SK-N-SH (cell line): ENCODE data around the gene ANKRD10. TPM values are rescaled to one million over a fixed set of nuclear protein-coding genes. Genes with fewer than 3 reads are reported as not detected.

ENCODE experiments used
- CTCF ChIA-PET: fragments of 300-600, 350-600 bp; formaldehyde crosslinking; extraction: SDS; loops from one replicate; lab custom pipeline; 2021; lab: Yijun Ruan, JAX
- POLR2A ChIA-PET: fragments of 350-600 bp; sonication (Branson Sonifier 250); formaldehyde crosslinking; extraction: SDS; loops from one replicate; lab custom pipeline; 2020; ENCODE audit warnings: antibody characterized with exemption, inconsistent platforms; lab: Yijun Ruan, JAX
- DNase-seq: peaks from one replicate; pipeline ENCODE4 v3.0.0; 2012
- H2AFZ ChIP-seq: fragments of 200-600 bp; sonication (generic); 2 replicates; pipeline ENCODE4 v1.8.1; 2016; ENCODE audit warnings: antibody characterized with exemption, mild to moderate bottlenecking, low read depth
- H3F3A ChIP-seq: fragments of 200-600 bp; sonication (generic); replicated peaks from 2 replicates; pipeline ENCODE3; 2016; ENCODE audit warnings: antibody characterized with exemption, mild to moderate bottlenecking; ENCODE audit not compliant: insufficient read depth
- H3K27ac ChIP-seq, 2 experiments: fragments of 200-500 bp in 1 of 2; fragments of 200-600 bp in 1 of 2; sonication (Bioruptor generic) in 1 of 2; sonication (generic), shearing (Covaris generic) in 1 of 2; 2 replicates each; pipeline versions ENCODE4 v1.5.1 to v1.6.1; 2014 to 2016; ENCODE audit warnings: low read depth in 2 of 2, inconsistent platforms in 1 of 2, low read length in 1 of 2, mild to moderate bottlenecking in 1 of 2, mixed read lengths in 1 of 2
- H3K27me3 ChIP-seq: fragments of 200-600 bp; sonication (generic), shearing (Covaris generic); 2 replicates; pipeline ENCODE4 v1.6.1; 2016; ENCODE audit warnings: mixed run types; ENCODE audit not compliant: insufficient read depth
- H3K36me3 ChIP-seq, 2 experiments: fragments of 200-500 bp in 1 of 2; fragments of 200-600 bp in 1 of 2; sonication (Bioruptor generic) in 1 of 2; sonication (generic) in 1 of 2; replicated peaks in 1 of 2; 2 replicates each; pipeline versions ENCODE3 to v1.5.1; 2014 to 2016; ENCODE audit warnings: low read length in 1 of 2, mild to moderate bottlenecking in 1 of 2; ENCODE audit not compliant: insufficient read depth in 2 of 2, control insufficient read depth in 1 of 2
- H3K4me1 ChIP-seq, 2 experiments: fragments of 200-500 bp in 1 of 2; fragments of 200-600 bp in 1 of 2; sonication (Bioruptor generic) in 1 of 2; sonication (generic), shearing (Covaris generic) in 1 of 2; 2 replicates each; pipeline versions ENCODE4 v1.5.1 to v1.6.1; 2014 to 2016; ENCODE audit warnings: low read depth in 1 of 2, low read length in 1 of 2, mixed run types in 1 of 2; ENCODE audit not compliant: insufficient read depth in 2 of 2, control insufficient read depth in 1 of 2
- H3K4me2 ChIP-seq: fragments of 200-600 bp; sonication (generic), shearing (Covaris generic); 2 replicates; pipeline ENCODE4 v1.6.1; 2017; ENCODE audit warnings: mixed run types
- H3K4me3 ChIP-seq, 2 experiments: fragments of 200-500 bp in 1 of 2; fragments of 200-600 bp in 1 of 2; sonication (Bioruptor generic) in 1 of 2; sonication (generic), shearing (Covaris generic) in 1 of 2; 2 replicates each; pipeline versions ENCODE4 v1.5.1 to v1.8.1; 2014 to 2016; ENCODE audit warnings: low read depth in 2 of 2, inconsistent platforms in 1 of 2, low read length in 1 of 2, mild to moderate bottlenecking in 1 of 2, mixed read lengths in 1 of 2, moderate library complexity in 1 of 2
- H3K79me2 ChIP-seq: fragments of 200-600 bp; sonication (generic); 2 replicates; pipeline ENCODE4 v1.8.1; 2017; ENCODE audit warnings: mild to moderate bottlenecking; ENCODE audit not compliant: insufficient read depth
- H3K9ac ChIP-seq: fragments of 200-600 bp; sonication (generic); 2 replicates; pipeline ENCODE4 v1.6.1; 2017; ENCODE audit warnings: mixed run types
- H3K9me2 ChIP-seq: fragments of 200-600 bp; sonication (generic); 2 replicates; pipeline ENCODE4 v1.6.1; 2017; ENCODE audit warnings: mixed run types
- H3K9me3 ChIP-seq: fragments of 200-600 bp; sonication (generic); 2 replicates; pipeline ENCODE4 v1.6.1; 2017; ENCODE audit warnings: mixed run types, mild to moderate bottlenecking, moderate library complexity
- H4K20me1 ChIP-seq: fragments of 200-600 bp; sonication (generic); 2 replicates; pipeline ENCODE4 v1.6.1; 2017; ENCODE audit warnings: mild to moderate bottlenecking, mixed run types; ENCODE audit not compliant: insufficient read depth
- CHD2 ChIP-seq: fragments of 150-350 bp; IDR thresholded peaks from 2 replicates; pipeline ENCODE4 v1.6.1; 2018; ENCODE audit warnings: low read length; ENCODE audit not compliant: partially characterized antibody
- ELF1 ChIP-seq: IDR thresholded peaks from 2 replicates; pipeline ENCODE4 v1.4.0; 2012
- FOSL2 ChIP-seq: IDR thresholded peaks from 2 replicates; pipeline ENCODE4 v1.4.0; 2012; ENCODE audit warnings: low read depth, mild to moderate bottlenecking, moderate library complexity, borderline replicate concordance
- JUND ChIP-seq: IDR thresholded peaks from 2 replicates; pipeline ENCODE4 v1.4.0; 2012
- MEF2A ChIP-seq: IDR thresholded peaks from 2 replicates; pipeline ENCODE4 v1.4.0; 2012; ENCODE audit warnings: low read depth, borderline replicate concordance
- MXI1 ChIP-seq: IDR thresholded peaks from 2 replicates; pipeline ENCODE4 v1.6.1; 2012; ENCODE audit warnings: mild to moderate bottlenecking, low read depth, low read length, improper control_type of control experiment
- NFIC ChIP-seq: IDR thresholded peaks from 2 replicates; pipeline ENCODE4 v1.4.0; 2012; ENCODE audit warnings: borderline replicate concordance
- RXRA ChIP-seq: IDR thresholded peaks from 2 replicates; pipeline ENCODE4 v1.4.0; 2012; ENCODE audit warnings: low read depth, mild to moderate bottlenecking, borderline replicate concordance
- SMC3 ChIP-seq: IDR thresholded peaks from 2 replicates; pipeline ENCODE4 v1.6.1; 2012; ENCODE audit warnings: low read depth, low read length, improper control_type of control experiment
- TAF1 ChIP-seq: IDR thresholded peaks from 2 replicates; pipeline ENCODE4 v1.6.1; 2012; ENCODE audit warnings: low read depth, mild to moderate bottlenecking, low read length, moderate library complexity, borderline replicate concordance
- TCF12 ChIP-seq: IDR thresholded peaks from 2 replicates; pipeline ENCODE4 v1.4.0; 2012
- WGBS: methylation state at CpG from one replicate; pipeline ENCODE4 v1.1.6; 2017; ENCODE audit warnings: low lambda C conversion rate; 5-methylcytosine and 5-hydroxymethylcytosine counted together
- polyA plus RNA-seq, 3 experiments: library from polyadenylated mRNA; depleted of rRNA; stranded (reverse); fragments of >200 nt; gene quantifications; 2 replicates each; pipeline ENCODE4 v1.2.3, GENCODE V29; 2012
- TF ChIP-seq, protein P1 (sequence below): fragments of 150-350 bp; IDR thresholded peaks from 2 replicates; pipeline ENCODE4 v1.6.1; 2016; ENCODE audit warnings: mild to moderate bottlenecking, low read depth, low read length
- TF ChIP-seq, protein P2 (sequence below): IDR thresholded peaks from 2 replicates; pipeline ENCODE4; 2012
- TF ChIP-seq, protein P3 (sequence below): fragments of 200-600 bp; sonication (generic); IDR thresholded peaks from 2 replicates; pipeline ENCODE4 v1.6.1; 2017; ENCODE audit warnings: antibody characterized with exemption, mild to moderate bottlenecking, moderate library complexity
- TF ChIP-seq, protein P4 (sequence below): IDR thresholded peaks from 2 replicates; pipeline ENCODE4 v1.4.0; 2012; ENCODE audit warnings: low read depth, borderline replicate concordance
- TF ChIP-seq, protein P5 (sequence below): IDR thresholded peaks from 2 replicates; pipeline ENCODE4 v1.4.0; 2012; ENCODE audit warnings: low read depth, borderline replicate concordance

ANKRD10 gene
- polyA plus RNA-seq, 1 of the 3 experiments (the other 2 are of a cell fraction), result 53.2 TPM

DNA sequence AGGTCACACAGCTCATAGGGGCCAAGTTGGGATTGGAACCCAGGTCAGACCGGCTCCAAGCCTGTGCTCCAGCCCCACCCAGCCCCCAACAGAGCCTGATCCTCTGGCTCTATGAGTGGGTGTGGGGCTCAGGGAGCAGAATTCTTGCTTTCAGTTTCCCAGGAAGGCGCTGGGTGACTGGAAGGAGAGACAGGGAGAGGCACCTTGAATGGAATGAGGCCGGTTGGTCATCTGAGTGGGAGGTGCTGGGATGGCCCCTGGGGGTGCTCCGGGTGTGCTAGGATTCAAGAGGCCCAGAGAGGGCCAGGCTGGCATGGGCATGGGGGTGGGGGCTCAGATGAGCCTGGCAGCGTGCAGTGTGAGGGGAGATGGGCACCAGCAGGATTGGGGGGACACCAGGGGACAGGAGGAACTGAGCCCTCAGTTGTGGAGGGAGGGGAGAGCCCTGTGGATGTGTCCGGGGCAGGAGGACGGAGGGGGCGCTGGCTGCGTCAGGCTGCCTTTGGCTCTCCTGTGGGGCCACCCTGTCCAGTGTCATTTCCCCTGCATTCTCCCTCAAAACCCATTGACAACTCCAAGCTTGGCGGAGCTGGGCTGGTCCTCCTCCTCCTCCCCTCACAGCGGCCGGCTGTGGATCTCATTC lies 31.2 kb upstream of the ANKRD10 start:
- H3K4me2 ChIP-seq, result no peak overlapping the region
- no peaks in the 10 kb centered on the region for H4K20me1 ChIP-seq
- DNase-seq, result no peak
- no peak overlapping the region for H2AFZ ChIP-seq
- no peaks in the 10 kb centered on the region for H3K9me3 ChIP-seq
- no peaks in the 10 kb centered on the region for H3K27me3 ChIP-seq
- H3K9me2 ChIP-seq, result no peaks in the 10 kb centered on the region
- ChIA-PET CTCF (no interaction called here), POLR2A (no interaction called here)
- no peaks in the 10 kb centered on the region for H3F3A ChIP-seq
- no peak overlapping the region for H3K9ac ChIP-seq
- H3K36me3 ChIP-seq, result no peaks in the 10 kb centered on the region
- TF ChIP-seq SMC3 (no peak), ELF1 (no peak), CHD2 (no peak), FOSL2 (no peak), MEF2A (no peak), TCF12 (no peak), NFIC (no peak), TAF1 (no peak), JUND (no peak), MXI1 (no peak), RXRA (no peak)
- TF ChIP-seq, protein P1, sequence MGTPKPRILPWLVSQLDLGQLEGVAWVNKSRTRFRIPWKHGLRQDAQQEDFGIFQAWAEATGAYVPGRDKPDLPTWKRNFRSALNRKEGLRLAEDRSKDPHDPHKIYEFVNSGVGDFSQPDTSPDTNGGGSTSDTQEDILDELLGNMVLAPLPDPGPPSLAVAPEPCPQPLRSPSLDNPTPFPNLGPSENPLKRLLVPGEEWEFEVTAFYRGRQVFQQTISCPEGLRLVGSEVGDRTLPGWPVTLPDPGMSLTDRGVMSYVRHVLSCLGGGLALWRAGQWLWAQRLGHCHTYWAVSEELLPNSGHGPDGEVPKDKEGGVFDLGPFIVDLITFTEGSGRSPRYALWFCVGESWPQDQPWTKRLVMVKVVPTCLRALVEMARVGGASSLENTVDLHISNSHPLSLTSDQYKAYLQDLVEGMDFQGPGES, result no peak
- TF ChIP-seq, protein P2, sequence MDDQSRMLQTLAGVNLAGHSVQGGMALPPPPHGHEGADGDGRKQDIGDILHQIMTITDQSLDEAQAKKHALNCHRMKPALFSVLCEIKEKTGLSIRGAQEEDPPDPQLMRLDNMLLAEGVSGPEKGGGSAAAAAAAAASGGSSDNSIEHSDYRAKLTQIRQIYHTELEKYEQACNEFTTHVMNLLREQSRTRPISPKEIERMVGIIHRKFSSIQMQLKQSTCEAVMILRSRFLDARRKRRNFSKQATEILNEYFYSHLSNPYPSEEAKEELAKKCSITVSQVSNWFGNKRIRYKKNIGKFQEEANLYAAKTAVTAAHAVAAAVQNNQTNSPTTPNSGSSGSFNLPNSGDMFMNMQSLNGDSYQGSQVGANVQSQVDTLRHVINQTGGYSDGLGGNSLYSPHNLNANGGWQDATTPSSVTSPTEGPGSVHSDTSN, result no peak
- TF ChIP-seq, protein P3, sequence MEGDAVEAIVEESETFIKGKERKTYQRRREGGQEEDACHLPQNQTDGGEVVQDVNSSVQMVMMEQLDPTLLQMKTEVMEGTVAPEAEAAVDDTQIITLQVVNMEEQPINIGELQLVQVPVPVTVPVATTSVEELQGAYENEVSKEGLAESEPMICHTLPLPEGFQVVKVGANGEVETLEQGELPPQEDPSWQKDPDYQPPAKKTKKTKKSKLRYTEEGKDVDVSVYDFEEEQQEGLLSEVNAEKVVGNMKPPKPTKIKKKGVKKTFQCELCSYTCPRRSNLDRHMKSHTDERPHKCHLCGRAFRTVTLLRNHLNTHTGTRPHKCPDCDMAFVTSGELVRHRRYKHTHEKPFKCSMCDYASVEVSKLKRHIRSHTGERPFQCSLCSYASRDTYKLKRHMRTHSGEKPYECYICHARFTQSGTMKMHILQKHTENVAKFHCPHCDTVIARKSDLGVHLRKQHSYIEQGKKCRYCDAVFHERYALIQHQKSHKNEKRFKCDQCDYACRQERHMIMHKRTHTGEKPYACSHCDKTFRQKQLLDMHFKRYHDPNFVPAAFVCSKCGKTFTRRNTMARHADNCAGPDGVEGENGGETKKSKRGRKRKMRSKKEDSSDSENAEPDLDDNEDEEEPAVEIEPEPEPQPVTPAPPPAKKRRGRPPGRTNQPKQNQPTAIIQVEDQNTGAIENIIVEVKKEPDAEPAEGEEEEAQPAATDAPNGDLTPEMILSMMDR, result no peak
- TF ChIP-seq, protein P4, sequence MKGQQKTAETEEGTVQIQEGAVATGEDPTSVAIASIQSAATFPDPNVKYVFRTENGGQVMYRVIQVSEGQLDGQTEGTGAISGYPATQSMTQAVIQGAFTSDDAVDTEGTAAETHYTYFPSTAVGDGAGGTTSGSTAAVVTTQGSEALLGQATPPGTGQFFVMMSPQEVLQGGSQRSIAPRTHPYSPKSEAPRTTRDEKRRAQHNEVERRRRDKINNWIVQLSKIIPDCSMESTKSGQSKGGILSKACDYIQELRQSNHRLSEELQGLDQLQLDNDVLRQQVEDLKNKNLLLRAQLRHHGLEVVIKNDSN, result no peak
- TF ChIP-seq, protein P5, sequence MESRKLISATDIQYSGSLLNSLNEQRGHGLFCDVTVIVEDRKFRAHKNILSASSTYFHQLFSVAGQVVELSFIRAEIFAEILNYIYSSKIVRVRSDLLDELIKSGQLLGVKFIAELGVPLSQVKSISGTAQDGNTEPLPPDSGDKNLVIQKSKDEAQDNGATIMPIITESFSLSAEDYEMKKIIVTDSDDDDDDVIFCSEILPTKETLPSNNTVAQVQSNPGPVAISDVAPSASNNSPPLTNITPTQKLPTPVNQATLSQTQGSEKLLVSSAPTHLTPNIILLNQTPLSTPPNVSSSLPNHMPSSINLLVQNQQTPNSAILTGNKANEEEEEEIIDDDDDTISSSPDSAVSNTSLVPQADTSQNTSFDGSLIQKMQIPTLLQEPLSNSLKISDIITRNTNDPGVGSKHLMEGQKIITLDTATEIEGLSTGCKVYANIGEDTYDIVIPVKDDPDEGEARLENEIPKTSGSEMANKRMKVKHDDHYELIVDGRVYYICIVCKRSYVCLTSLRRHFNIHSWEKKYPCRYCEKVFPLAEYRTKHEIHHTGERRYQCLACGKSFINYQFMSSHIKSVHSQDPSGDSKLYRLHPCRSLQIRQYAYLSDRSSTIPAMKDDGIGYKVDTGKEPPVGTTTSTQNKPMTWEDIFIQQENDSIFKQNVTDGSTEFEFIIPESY, result no peak
- H3K79me2 ChIP-seq, result no peaks in the 10 kb centered on the region
- no peak overlapping the region for H3K27ac ChIP-seq
- 85% methylated on average over 11 of the region's 12 CpGs for WGBS
- no peaks in the 10 kb centered on the region for H3K4me1 ChIP-seq
- H3K4me3 ChIP-seq, result no peak overlapping the region
